OCI-LY1 (cell line): ENCODE results near the gene CROCC.

Experiments
- H2AFZ ChIP-seq: fragments of 200-600 bp; sonication (generic), shearing (Covaris generic); 2 replicates; pipeline ENCODE4 v1.6.0; 2014; ENCODE audit warnings: antibody characterized with exemption, mild to moderate bottlenecking, low read length
- H3F3A ChIP-seq: fragments of 200-600 bp; sonication (generic), shearing (Covaris generic); 2 replicates; pipeline ENCODE4 v1.6.0; 2014; ENCODE audit warnings: mild to moderate bottlenecking, antibody characterized with exemption, low read length, moderate library complexity; ENCODE audit not compliant: insufficient read depth
- H3K27ac ChIP-seq: fragments of 200-600 bp; sonication (generic); 2 replicates; pipeline ENCODE4 v1.5.1; 2014; ENCODE audit warnings: low read length, mixed run types, mild to moderate bottlenecking, low read depth; ENCODE audit not compliant: poor library complexity, severe bottlenecking
- H3K27me3 ChIP-seq: fragments of 200-600 bp; sonication (generic); 2 replicates; pipeline ENCODE4 v1.6.0; 2014; ENCODE audit warnings: antibody characterized with exemption, mild to moderate bottlenecking, low read length, moderate library complexity; ENCODE audit not compliant: insufficient read depth
- H3K36me3 ChIP-seq: fragments of 200-600 bp; sonication (generic); 2 replicates; pipeline ENCODE4 v1.6.1; 2014; ENCODE audit warnings: mild to moderate bottlenecking, antibody characterized with exemption, low read length, moderate library complexity, mixed read lengths; ENCODE audit not compliant: insufficient read depth
- H3K4me1 ChIP-seq: fragments of 200-600 bp; sonication (generic); 2 replicates; pipeline ENCODE4 v1.5.1; 2014; ENCODE audit warnings: mild to moderate bottlenecking, low read length, moderate library complexity; ENCODE audit not compliant: insufficient read depth, severe bottlenecking
- H3K4me2 ChIP-seq: fragments of 200-600 bp; sonication (generic), shearing (Covaris generic); 2 replicates; pipeline ENCODE4 v1.6.1; 2014; ENCODE audit warnings: low read length
- H3K4me3 ChIP-seq: fragments of 200-600 bp; sonication (generic); 2 replicates; pipeline ENCODE4 v1.5.1; 2014; ENCODE audit warnings: low read length, low read depth, mild to moderate bottlenecking, mixed read lengths; ENCODE audit not compliant: poor library complexity, severe bottlenecking
- H3K79me2 ChIP-seq: fragments of 200-600 bp; shearing (Covaris generic); 2 replicates; pipeline ENCODE4 v1.6.1; 2016; ENCODE audit warnings: mixed run types, low read length, mixed read lengths; ENCODE audit not compliant: insufficient read depth
- H3K9ac ChIP-seq: fragments of 200-600 bp; sonication (generic), shearing (Covaris generic); 2 replicates; pipeline ENCODE4 v1.6.1; 2014; ENCODE audit warnings: mild to moderate bottlenecking, low read length, mixed read lengths
- H3K9me2 ChIP-seq: fragments of 200-600 bp; sonication (generic), shearing (Covaris generic); 2 replicates; pipeline ENCODE4 v1.6.1; 2014; ENCODE audit warnings: low read depth, mild to moderate bottlenecking, low read length, mixed read lengths
- H3K9me3 ChIP-seq: fragments of 200-600 bp; shearing (Covaris generic); 2 replicates; pipeline ENCODE4 v1.6.1; 2014; ENCODE audit warnings: low read length, mixed read lengths
- H4K20me1 ChIP-seq: fragments of 200-600 bp; sonication (generic), shearing (Covaris generic); 2 replicates; pipeline ENCODE4 v1.6.0; 2016; ENCODE audit warnings: mild to moderate bottlenecking, low read length; ENCODE audit not compliant: insufficient read depth
- EZH2 ChIP-seq: fragments of 200-600 bp; sonication (generic), shearing (Covaris generic); IDR thresholded peaks from 2 replicates; pipeline ENCODE4 v1.8.0; 2017; ENCODE audit warnings: borderline replicate concordance, mixed run types, mild to moderate bottlenecking, antibody characterized with exemption, low read length, moderate library complexity, mixed read lengths
- TF ChIP-seq, protein P1 (sequence below): fragments of 200-600 bp; sonication (generic), shearing (Covaris generic); IDR thresholded peaks from 2 replicates; pipeline ENCODE4 v1.5.1; 2017; ENCODE audit warnings: mild to moderate bottlenecking, antibody characterized with exemption, low read length, moderate library complexity, mixed read lengths

Gene CROCC

GRCh38 chr1:16992102-16992501 lies 70.4 kb downstream of the CROCC start:
- no peak overlapping the region for H3K4me3 ChIP-seq
- H3K9me2 ChIP-seq = no peaks in the 10 kb centered on the region

GRCh38 chr1:16992675-16993074 lies 70.9 kb downstream of the CROCC start:
- H3K79me2 ChIP-seq = no peaks in the 10 kb centered on the region
- no peaks in the 10 kb centered on the region for H3F3A ChIP-seq
- no peak overlapping the region for H3K27ac ChIP-seq
- no peaks in the 10 kb centered on the region for H3K9me3 ChIP-seq
- H3K9ac ChIP-seq = no peak overlapping the region
- no peak for TF ChIP-seq EZH2
- TF ChIP-seq, protein P1, sequence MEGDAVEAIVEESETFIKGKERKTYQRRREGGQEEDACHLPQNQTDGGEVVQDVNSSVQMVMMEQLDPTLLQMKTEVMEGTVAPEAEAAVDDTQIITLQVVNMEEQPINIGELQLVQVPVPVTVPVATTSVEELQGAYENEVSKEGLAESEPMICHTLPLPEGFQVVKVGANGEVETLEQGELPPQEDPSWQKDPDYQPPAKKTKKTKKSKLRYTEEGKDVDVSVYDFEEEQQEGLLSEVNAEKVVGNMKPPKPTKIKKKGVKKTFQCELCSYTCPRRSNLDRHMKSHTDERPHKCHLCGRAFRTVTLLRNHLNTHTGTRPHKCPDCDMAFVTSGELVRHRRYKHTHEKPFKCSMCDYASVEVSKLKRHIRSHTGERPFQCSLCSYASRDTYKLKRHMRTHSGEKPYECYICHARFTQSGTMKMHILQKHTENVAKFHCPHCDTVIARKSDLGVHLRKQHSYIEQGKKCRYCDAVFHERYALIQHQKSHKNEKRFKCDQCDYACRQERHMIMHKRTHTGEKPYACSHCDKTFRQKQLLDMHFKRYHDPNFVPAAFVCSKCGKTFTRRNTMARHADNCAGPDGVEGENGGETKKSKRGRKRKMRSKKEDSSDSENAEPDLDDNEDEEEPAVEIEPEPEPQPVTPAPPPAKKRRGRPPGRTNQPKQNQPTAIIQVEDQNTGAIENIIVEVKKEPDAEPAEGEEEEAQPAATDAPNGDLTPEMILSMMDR = no peak
- H3K4me1 ChIP-seq = no peaks in the 10 kb centered on the region
- H3K4me2 ChIP-seq = no peak overlapping the region
- no peaks in the 10 kb centered on the region for H3K27me3 ChIP-seq
- no peaks in the 10 kb centered on the region for H3K9me2 ChIP-seq
- H3K36me3 ChIP-seq = no peaks in the 10 kb centered on the region; the same call in 1 of the 2 replicates
- no peak overlapping the region for H2AFZ ChIP-seq
- no peaks in the 10 kb centered on the region for H4K20me1 ChIP-seq
- H3K4me3 ChIP-seq = no peak overlapping the region

More at GRCh38 chr1:16992102-16992501, 70.4 kb downstream of the CROCC start:
- TF ChIP-seq, protein P1 = no peak
- no peak for TF ChIP-seq EZH2
- no peak overlapping the region for H3K9ac ChIP-seq
- H3K27ac ChIP-seq = no peak overlapping the region
- H3K4me1 ChIP-seq = no peaks in the 10 kb centered on the region
- H3K79me2 ChIP-seq = no peaks in the 10 kb centered on the region
- no peak overlapping the region for H3K4me2 ChIP-seq
- no peaks in the 10 kb centered on the region; the same call in 1 of the 2 replicates for H3K36me3 ChIP-seq
- no peaks in the 10 kb centered on the region for H3K9me3 ChIP-seq
- H4K20me1 ChIP-seq = no peaks in the 10 kb centered on the region
- no peaks in the 10 kb centered on the region for H3K27me3 ChIP-seq
- no peaks in the 10 kb centered on the region for H3F3A ChIP-seq
- H2AFZ ChIP-seq = no peak overlapping the region

- H3K79me2 ChIP-seq = no peaks in the 10 kb centered on the region
- no peaks in the 10 kb centered on the region for H3K9me2 ChIP-seq
- no peaks in the 10 kb centered on the region for H3K27me3 ChIP-seq
- H3K27ac ChIP-seq = no peak overlapping the region
- H4K20me1 ChIP-seq = no peaks in the 10 kb centered on the region
- H3K36me3 ChIP-seq = peaks cover 3% of the 10 kb centered on the region
- TF ChIP-seq, protein P1 = no peak
- TF ChIP-seq EZH2 = no peak
- H3K4me3 ChIP-seq = no peak overlapping the region
- no peak overlapping the region for H2AFZ ChIP-seq
- H3K9me3 ChIP-seq = no peaks in the 10 kb centered on the region
- no peaks in the 10 kb centered on the region for H3F3A ChIP-seq
- no peak overlapping the region for H3K9ac ChIP-seq
- no peak overlapping the region for H3K4me2 ChIP-seq
- H3K4me1 ChIP-seq = no peaks in the 10 kb centered on the region
These were observed 71.8 kb downstream of the CROCC start for GRCh38 chr1:16993521-16994038.
